ENCODE data around the gene PPP1R9B.

DNA sequence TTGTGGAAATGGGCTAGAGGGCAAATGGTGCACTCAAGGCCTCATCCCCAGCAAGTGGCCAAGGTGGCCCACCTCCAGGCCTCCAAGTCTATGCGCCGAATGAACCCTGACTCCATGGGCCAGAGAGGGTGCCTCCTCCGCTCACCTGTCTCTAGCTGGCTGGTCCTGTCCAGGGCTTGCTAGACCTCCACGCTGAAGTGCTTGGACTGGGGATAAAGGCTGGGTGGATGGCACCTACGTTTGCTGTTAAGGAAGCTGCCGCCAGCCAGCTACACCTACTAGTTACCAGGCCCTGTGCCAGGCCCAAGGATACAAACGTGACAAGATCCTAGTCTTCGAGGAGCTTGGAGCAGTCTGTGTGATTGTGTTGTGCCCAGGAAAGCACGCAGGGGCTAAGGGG lies 14.6 kb upstream of the PPP1R9B start:
- TF ChIP-seq CTCF (IDR thresholded peaks at IDR 0.05) (no peak), POLR2A (IDR thresholded peaks at IDR 0.05) (no peak)

Measured in esophagus squamous epithelium (tissue), 4 donors.